GDM1 (cell line): ENCODE results near the gene FOXR1.

Experiments used
- DNase-seq: peaks from one replicate; lab custom pipeline; 2025; lab: John Stamatoyannopoulos, UW

The FOXR1 gene

DNA sequence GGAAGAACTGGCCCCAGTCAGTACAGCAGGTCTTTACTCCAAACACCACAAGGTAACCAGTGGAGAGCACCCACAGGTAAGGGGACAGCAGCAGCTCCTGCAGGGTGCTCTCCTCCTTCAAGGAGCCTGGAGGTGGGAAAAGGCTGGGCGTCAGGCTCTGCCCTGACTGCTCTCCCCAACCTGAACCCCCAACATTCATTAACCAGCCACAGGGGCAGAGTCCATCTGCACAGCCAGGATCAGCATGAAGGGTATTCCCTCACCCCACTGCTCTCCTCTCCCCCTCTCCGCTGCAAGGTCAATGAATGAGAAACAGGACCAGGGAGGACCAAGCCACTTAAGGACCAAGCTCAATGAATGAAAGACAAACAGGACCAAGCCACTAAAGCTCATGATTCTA is 55.4 kb downstream of the FOXR1 start:
- DNase-seq: no peak

DNA sequence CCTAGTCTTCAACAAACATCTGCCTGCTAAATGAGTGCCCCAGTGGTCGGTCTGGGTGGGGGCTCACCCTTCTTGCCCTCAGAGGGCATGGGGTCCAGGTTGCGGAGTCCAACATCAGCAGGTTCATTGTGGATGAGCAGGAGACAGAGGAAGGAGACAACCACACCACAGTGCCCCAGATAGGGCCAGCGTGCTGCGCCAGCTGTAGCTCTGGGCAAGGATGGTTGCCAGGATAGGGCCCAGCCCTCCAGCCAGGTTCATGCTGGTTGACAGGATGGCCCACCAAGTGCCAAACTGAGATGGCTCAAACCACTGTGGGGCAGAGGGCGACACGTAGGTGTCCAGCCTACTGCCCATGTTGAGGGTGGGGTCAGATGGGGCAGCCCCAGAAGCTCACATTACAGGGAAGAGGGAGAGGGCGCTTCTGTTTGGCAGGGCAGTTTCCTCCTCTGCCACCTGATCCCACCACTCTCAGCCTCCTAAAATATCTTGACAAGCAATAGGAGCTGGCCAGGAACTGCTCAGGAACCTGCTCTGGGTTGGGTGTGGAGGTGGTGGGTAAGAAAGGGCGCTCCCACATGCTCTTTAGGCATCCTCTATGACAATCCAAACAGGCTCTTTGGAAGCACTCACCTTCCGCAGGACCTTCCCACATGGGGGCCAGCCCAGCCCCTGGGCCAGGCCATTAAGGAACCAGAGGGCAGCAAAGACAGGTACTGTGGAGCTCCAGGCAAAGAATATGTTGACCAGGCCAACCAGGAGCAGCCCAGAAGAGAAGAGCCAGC is 56.2 kb downstream of the FOXR1 start:
- DNase-seq: no peak

DNA sequence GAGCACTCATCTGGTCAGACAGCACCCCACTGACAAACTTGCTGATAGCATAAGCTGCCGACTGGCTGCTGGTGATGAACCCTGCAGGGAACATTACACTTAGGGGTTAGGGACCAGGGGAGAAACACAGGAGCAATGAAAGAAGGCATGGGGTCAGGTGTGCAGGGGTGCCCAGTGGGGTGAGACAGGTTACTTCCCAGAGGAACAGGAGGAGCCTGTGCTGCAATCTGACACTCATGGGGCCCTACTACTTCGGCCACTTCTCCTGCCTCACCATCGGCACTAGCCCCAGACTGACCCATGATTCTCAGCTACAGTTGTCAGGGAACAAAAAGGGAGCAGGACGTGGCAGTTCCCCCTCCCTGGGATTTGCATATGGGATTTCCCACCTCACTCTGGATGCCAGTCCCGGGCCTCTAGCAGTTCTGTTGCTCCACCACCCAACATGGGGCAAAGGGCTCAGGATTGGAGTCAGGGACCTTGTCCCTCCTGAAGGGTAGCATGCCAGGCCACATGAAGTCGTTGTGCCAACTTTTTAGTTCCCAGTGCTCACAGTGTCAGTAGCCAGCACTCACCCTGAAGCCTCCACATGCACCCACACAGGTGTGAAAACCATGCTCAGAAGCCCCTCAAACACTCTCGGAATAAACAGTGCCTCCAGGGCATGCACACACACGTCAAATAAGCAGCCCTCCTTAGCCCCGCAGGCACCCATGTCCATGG is 56.9 kb downstream of the FOXR1 start:
- no peak for DNase-seq

DNA sequence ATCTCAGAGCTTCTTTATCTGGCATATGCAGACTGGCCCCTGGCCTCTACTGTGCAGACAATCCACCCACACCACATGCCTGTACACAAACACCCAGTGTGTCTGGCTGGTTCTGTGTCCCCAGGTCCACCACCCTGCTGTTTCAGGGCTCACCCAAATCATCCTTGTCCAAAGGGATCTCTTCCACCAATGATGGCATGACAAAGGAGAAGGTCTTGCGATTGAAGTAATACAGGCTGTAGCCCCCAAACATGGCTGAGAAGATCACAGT is 57.4 kb downstream of the FOXR1 start:
- no peak for DNase-seq

DNA sequence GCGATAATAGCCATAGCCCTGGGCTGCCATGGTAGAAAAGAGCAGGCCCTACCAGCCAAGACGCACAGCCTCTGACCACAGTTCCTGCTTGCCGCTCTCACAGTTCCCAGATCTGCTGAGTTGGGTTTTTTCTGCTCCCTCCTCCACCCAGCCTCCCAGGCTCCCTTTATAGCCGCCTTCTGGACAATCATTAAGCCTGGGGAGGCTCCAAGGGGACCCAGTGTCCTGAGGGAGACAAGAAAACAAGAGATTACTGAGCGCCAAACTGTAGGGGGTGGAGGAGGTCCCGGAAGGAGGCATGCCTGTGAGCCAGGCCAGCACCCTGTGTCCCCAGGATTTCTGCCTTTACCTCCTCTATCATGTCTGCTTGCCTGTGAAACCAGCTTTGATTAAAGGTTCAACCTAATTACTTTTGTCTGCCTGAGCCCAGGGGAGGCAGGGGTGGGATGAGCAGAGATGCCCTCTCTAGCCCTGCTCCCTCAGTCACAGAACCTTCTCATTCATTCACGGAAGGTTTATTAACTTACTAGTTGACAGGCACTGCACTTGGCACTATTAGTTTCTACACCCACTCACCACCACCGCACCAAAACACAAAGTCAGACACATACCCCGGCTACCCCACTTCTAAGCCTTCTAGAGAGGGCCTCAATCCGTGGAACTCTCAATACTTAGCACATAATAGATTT is 57.9 kb downstream of the FOXR1 start:
- DNase-seq: peak; percentile 5

DNA sequence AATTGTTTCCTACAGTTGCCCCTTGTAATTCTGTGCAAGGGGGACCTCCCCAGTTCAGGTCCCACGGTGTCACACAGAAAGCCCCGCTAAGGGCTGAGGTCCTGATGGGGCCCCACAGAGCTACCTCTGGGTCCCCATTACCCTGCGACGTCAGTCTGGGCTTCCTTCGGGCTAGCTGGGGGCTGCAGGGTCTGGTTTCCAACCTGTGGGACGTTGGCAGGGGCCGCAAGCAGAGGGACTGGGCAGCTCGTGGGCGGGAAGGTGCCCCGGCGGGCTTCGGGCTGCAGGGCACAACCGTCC is 58.4 kb downstream of the FOXR1 start:
- no peak for DNase-seq

DNA sequence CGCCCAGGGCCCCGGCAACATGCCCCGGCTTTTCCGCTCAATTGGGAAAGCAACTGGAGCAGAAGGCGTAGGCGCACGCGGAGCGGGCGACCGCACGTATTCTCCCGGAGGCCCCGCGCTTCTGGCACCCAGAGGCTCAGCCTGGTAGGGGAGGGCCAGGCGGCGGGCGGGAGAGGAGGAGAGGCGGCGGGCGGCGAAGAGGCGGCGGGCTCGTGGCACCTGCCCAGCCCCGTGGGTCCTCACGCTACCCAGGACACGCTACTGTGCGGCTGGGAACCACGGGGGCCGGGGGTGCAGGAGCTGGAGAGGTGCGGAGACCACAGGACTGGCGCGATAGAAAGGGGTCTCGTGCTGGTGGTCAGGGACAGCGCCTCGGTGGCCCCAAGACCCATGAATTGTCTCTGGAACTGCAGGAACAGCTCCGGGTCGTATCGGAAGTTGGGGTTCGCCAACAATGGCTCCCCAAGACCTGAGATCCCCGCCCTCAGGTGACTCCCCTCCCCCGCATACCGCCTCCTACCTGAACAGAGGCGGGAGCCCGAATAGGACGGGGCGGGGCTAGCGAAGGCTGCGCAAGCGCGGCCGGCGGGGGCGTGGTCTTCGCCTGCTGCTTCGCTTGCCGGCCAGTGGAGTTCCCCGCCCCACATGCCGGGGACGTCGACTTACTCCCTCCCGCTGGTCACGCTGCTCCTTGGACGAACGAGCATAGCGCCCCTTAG is 58.9 kb downstream of the FOXR1 start, which contains the start of gene SLC37A4:
Gene SLC37A4 (minus strand): TSS at position 549 of the 719 bp plus-strand sequence.
- peak; percentile 98 for DNase-seq
